ENCODE results near the gene IGSF23.
"Not testable (repeated sequence)": the region's sequence is repeated elsewhere in the genome, so short reads cannot be mapped to it uniquely, and the experiment has no call there.

The IGSF23 gene

DNA sequence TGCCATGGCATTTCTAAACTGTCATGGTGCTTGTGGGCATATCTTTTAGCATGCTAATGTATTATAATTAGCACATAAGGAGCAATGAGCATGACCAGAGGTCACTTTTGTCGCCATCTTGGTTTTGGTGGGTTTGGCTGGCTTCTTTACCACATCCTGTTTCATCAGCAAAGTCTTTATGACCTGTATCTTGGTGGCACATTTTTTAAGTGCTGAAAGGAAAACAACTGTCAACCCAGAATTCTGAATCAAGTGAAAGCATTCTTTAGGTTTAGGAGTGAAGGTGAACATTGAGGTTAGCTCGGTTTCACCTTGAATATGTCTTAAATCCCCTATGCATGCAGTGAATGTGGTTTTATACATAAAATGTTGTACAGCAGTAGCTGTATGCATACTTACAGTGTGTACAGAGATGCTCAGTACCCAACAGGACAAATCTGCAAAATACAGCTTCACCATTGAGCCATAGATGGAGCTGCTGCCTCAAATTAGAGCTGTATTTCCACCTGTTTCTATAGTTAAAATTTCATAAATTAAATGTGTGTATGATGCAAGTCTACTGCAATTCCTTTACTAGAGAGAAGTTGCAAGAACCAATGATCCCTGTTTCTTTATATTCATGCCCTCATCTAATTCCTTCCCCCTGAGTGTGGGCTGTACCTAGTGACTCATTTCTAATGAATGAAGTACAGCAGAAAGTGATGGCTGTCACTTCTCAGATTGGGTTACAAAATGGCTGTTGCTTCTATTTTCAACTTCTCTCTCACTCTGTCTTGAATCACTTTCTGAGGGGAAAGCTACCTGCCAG lies 25.2 kb upstream of the IGSF23 start:
- DNase-seq: peak in 1 of 3 experiments; percentile 6

DNA sequence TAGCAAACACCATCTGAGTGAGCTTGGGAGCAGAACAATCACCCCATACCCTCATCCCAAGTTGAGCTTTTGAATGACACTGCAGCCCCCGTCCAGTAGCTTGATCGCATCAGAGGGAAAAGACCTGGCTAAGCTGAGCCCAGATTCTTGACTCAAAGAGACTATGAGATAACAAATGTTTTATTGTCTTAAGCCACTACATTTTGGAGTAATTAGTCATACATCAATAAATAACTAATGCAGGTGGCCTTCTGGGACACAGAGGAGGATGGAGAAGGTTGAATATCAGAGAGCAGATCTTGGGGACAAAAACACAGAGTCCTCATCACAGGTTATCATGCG lies 24.6 kb upstream of the IGSF23 start:
- DNase-seq: no peak

DNA sequence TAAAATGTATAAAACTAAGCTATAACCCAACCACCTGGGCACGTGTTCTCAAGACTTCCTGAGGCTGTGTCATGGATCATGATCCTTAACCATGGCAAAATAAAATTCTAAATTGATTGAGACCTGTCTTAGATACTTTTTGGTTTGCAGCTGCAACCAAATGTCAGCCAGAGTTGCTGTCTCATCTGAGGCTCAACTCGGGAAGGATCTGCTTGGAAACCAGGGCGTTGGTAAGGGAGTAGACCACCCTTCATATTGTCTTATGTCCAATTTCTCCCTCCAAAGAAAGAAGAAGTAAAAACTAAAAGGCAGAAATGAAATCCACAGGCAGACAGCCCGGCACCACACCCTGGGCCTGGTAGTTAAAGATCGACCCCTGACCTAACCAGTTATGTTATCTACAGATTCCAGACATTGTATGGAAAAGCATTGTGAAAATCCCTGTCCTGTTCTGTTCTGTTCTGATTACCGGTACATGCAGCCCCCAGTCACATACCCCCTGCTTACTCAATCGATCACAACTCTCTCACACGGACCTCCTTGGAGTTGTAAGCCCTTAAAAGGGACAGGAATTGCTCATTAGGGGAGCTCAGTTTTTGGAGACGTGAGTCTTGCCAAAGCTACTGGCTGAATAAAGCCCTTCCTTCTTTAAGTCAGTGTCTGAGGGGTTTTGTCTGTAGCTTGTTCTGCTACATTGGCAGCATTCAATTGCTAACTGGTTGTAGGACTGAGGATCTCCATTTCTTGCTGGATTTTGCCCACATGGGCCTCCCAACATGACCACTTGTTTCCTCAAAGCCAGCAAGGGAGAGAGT lies 22.9 kb upstream of the IGSF23 start:
- no peak for DNase-seq

DNA sequence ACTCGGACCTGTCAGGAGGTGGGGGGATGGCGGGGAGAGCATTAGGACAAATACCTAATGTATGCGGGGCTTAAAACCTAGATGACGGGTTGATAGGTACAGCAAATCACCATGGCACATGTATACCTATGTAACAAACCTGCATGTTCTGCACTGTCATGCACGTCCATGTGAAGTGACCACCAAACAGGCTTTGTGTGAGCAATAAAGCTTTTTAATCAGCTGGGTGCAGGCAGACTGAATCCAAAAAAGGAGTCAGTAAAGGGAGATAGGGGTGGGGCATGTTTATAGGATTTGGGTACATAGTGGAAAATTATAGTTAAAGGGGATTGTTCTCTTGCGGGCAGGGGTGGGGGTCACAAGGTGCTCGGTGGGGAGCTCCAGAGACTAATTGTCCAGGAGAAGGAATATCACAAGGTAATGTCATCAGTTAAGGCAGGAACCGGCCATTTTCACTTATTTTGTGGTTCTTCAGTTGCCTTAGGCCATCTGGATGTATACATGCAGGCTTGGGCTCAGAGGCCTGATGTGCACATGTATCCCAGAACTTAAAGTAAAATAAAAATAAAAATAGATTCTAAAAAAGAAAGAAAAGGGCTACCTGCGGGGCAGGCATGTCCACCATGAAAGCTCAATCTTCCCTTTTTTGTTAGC lies 21.9 kb upstream of the IGSF23 start:
- not testable (repeated sequence) for DNase-seq

DNA sequence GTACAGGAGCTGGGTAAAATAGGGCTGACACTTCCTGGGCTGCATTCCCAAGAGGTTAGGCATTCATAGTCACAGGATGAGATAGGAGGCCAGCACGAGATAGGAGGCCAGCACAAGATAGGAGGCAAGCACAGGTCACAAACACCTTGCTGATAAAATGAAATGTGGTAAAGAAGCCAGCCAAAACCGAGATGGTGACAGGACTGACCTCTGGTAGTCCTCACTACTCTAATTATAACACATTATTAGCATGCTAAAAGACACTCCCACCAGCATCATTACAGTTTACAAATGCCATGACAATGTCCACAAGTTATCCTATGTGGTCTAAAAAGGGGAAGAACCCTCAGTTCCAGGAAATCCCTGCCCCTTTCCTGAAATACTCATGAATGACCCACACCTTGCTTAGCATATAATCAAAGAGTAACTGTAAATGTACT lies 20.9 kb upstream of the IGSF23 start:
- DNase-seq: no peak

DNA sequence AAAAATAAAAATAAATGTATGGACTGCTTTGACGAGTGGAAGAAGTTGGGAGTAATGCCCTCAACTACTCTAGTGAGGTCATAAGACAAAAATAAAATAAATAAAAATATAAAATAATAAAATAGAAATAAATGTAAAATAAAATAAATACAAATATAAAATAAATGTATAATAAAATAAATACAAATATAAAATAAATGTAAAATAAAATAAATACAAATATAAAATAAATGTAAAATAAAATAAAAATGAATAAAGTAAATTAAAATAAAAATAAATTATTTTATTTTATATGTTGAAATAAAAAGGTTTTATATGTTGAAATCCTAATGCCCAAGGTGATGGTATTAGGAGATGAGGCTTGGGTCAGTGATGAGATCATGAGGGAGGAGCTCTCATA lies 20.1 kb upstream of the IGSF23 start:
- no peak for DNase-seq

- not testable (repeated sequence) for DNase-seq
Measured at GRCh38 chr19:44593866-44594266, 19.5 kb upstream of the IGSF23 start.

DNA sequence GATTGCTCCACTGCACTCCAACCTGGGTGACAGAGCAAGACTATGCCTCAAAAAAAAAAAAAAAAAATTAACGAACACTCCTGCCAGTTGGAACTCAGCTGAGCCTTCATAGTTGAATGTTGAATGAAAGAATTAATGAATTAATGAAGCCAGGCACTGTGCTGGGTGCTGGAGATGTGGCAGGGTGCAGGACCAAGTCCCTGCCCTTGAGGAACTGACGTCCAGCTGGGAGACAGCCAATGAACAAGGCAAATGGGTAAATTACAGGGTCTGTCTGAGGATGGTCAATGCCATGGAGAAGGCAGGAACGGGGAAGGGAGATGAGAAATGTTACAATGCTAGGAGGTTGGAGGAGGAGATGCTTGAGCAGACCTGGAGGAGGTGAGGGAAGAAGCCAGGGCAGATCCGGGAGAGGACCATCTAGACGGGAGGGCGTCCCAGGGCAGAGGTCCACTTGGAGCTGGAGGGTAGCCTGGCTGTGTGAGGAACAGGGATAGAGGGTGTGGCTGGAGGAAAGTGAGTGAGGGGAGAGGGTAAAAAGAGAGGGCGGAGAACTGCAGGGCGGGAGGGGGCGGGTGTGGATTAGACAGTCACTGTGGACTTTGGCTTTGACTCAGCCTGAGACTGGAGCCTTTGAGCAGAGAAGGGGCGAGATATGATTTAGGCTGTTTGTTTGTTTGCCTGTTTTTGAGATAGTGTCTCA lies 16.8 kb upstream of the IGSF23 start:
- no peak for DNase-seq

DNA sequence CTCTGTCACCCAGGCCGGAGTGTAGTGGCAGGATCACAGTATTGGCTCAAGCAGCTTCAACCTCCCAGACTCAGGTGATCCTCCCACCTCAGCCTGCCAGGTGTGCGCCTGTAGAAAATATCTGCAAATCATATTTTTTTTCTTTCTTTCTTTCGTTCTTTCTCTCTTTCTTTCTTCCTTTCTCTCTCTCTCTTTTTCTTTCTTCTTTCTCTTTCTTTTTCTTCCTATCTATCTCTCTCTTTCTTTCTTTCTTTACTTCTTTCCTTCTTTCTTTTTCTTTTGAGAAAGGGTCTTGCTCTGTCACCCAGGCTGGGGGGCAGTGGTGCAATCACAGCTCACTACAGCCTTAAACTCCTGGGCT lies 16.3 kb upstream of the IGSF23 start:
- no peak for DNase-seq

DNA sequence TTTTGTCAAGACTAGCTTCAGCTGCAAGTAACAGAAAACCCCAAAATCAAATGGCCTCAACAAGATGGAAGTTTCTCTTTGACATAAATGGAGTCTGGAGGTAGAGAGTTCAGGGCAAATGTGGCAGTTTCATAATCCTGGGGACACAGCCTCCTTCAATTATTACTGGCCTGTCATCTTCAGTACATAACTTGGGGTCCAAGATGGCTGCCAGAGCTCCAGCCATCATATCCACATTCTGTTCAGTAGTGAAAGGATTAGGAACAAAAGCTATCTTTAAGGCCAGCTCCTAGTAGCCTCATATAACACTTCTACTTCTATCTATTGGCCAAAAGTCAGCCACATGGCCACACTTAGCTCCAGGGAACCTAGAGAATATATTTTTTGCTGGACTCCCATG lies 15.0 kb upstream of the IGSF23 start:
- no peak for DNase-seq

GRCh38 chr19:44598880-44599279 lies 14.5 kb upstream of the IGSF23 start:
- DNase-seq: no peak

DNA sequence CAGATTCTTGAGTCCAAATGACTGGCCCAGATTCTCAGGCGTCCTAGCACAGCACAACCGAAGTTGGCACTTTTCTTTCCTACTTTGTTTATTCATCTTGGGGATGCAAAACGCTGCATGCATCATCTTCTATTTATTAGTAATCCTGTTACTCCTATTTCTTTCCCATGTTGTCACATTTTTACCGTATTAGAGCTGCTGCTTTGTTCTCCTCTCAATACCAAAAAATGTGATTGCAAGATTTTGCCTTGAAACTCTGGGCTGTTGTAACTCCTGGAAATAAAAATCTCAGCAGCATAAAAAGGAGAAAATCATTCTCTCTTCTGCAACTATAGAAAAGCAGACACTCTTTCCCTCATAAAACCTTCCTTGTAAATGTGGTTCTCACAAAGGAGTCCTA lies 12.9 kb upstream of the IGSF23 start:
- DNase-seq: no peak

- DNase-seq: peak; percentile 18 to 62 (median 28)
Measured at GRCh38 chr19:44602081-44602480, 11.3 kb upstream of the IGSF23 start.

- DNase-seq: no peak
Measured at GRCh38 chr19:44603201-44603945, 10.0 kb upstream of the IGSF23 start.

GRCh38 chr19:44604241-44604640 lies 9.1 kb upstream of the IGSF23 start:
- no peak for DNase-seq

GRCh38 chr19:44605547-44605946 lies 7.8 kb upstream of the IGSF23 start:
- no peak for DNase-seq

DNA sequence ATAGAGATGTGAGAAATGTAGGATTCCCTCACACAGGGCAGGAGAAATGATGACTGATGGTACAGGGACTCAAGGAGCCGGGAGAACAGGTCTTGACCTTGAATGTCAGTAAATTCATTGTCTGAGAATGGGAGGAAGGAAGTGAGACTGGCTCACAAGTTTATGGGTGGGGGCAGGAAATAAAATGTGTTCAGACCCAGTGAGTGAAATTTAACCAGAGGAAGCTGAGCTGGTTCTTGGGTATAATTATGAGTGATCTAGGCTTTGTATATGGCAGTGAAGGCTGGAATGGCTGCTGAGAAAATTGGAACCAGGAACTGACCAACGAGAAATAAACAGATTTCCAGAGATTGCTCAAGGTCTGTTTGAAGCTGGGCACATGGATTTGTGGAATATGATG lies 6.3 kb upstream of the IGSF23 start:
- DNase-seq: no peak

DNA sequence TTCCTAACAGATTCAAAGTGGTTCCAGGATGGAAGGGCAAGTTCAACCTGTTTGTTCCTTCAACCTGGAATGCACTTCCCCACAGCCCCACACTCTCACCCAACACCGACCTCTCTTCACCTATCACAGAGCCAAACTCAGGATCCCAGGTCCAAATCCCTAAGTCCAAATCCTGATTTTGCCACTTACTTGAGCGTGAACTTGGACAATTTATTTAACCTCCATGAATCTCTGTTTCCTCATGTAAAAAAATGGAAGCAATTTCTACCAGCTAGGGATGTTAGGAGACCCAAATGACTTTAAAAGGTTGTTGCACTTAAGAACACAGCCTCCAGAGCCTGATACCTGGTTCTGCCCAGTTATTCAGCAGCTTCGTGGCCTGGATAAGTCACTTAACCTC lies 5.4 kb upstream of the IGSF23 start:
- no peak for DNase-seq

GRCh38 chr19:44608391-44608821 lies 5.0 kb upstream of the IGSF23 start:
- DNase-seq: peak in 2 of 3 experiments; percentile 18 to 66

GRCh38 chr19:44609219-44609618 lies 4.1 kb upstream of the IGSF23 start:
- DNase-seq: no peak

DNA sequence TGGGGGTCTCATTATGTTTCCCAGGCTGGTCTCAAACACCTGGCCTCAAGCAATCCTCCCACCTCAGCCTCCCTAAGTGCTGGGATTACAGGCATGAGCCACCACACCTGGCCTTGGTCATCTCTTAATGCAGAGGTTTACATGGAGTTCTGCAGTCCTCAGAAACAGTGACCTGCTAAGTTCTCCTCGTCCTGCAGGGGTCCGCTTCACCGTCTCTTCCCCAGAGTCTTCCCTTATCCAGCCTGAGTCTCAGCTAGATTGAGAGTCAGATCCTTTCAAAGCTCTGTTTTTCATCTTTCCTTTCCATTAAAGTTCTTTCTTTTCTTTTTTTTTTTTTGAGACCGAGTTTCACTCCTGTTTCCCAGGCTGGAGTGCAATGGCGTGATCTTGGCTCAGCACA lies 2.9 kb upstream of the IGSF23 start:
- peak in 1 of 3 experiments; percentile 5 for DNase-seq

GRCh38 chr19:44611812-44612295 lies 1.5 kb upstream of the IGSF23 start:
- peak in 2 of 3 experiments; percentile 81 to 96 for DNase-seq

Data from NCI-H1417 (cell line).